ENCODE data around the gene SYTL3.
"Not testable (repeated sequence)": the region's sequence is repeated elsewhere in the genome, so short reads cannot be mapped to it uniquely, and the experiment has no call there.

The SYTL3 gene

DNA sequence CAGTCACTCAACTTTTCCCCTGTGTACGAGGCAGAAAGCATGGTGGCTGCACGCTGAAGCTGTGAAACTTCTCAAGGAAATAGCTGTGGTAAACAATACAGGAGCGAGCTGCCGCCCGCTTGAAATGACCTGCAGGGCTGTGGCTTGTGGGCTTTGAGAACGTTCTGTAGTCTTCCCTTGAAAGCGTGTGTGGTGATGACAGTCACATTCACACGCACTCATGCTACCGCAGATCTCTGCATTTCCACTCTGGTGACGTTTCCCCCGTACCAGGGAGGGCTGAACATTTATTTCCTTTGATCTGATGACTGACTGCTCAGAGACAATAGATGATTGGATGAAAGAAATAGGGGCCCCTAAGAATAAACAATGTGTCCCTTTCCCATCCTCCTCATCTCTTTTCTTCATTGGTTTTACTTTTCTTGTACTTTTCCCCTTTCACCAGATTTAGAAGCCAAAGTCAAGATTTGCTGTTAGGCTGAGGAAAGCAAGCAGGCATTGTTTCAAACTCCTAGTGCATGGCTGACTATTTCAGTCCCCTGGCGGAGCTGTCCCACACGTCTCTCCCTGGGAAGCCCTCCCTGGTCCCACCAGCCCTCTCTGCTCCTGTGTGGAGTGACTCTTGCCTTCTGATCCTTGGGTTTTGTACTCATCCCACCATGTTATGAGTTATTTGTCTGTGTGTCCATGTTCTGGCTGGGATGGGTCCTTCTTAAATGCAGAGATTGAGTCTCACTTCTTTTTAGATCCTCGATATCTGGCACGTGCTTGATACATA, 3.9 kb downstream of the SYTL3 start:
- H3K4me3 ChIP-seq (ENCODE audit: low read length), result no peak overlapping the region
- no peak for DNase-seq (ENCODE audit: low read depth)
- TF ChIP-seq, protein P1, sequence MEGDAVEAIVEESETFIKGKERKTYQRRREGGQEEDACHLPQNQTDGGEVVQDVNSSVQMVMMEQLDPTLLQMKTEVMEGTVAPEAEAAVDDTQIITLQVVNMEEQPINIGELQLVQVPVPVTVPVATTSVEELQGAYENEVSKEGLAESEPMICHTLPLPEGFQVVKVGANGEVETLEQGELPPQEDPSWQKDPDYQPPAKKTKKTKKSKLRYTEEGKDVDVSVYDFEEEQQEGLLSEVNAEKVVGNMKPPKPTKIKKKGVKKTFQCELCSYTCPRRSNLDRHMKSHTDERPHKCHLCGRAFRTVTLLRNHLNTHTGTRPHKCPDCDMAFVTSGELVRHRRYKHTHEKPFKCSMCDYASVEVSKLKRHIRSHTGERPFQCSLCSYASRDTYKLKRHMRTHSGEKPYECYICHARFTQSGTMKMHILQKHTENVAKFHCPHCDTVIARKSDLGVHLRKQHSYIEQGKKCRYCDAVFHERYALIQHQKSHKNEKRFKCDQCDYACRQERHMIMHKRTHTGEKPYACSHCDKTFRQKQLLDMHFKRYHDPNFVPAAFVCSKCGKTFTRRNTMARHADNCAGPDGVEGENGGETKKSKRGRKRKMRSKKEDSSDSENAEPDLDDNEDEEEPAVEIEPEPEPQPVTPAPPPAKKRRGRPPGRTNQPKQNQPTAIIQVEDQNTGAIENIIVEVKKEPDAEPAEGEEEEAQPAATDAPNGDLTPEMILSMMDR (conservative IDR thresholded peaks at IDR 0.05; ENCODE audit: low read depth, low read length), result no peak

DNA sequence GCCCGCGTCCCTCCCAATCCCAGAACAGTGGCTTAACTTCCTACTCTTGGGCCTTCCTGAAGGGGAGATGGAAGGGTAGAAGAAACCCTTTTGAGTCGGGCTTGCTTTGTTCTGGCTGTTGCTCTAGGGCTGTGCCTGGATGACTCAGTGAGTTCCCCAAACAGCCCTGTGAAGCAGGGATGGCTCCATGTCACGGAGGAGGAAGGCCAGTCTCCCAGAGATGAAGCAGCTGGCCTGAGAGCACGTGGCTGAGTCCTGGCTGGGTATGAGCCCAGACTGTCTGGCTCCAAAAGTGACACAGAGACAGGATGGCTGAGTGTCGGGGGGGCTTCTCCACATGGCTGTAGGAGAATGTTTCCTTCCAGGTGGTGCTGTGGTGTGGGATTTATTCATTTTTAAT, 4.6 kb downstream of the SYTL3 start:
- TF ChIP-seq, protein P1 (conservative IDR thresholded peaks at IDR 0.05; ENCODE audit: low read depth, low read length), result no peak
- DNase-seq (ENCODE audit: low read depth), result no peak
- H3K4me3 ChIP-seq (ENCODE audit: low read length), result no peak overlapping the region

DNA sequence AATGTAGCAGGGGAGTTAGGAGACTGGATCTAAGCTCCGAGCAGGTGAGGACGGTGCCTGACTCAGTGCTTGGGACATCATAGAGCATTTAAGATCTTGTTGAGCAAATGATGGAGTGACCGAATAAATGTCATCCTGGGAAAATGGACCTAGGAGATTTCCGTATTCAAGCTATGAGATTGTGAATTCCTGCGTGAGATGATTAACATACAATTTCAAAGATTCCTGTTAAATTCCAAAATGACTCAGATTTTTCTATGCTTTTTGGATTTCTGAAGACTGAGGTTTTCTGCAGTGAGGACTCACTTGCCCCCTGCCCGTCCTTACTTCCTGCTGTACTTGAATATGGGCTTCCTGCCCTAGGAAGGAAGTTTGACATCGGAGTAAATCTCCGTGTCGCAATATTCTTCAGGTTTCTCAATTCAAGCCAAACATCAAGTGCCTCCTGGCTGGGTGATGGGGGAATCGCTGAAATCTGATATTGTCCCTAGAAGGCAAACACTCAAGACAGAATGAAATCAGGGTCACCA, 5.2 kb downstream of the SYTL3 start:
- H3K4me3 ChIP-seq (ENCODE audit: low read length), result no peak overlapping the region
- TF ChIP-seq, protein P1 (conservative IDR thresholded peaks at IDR 0.05; ENCODE audit: low read depth, low read length), result no peak
- DNase-seq (ENCODE audit: low read depth), result no peak

DNA sequence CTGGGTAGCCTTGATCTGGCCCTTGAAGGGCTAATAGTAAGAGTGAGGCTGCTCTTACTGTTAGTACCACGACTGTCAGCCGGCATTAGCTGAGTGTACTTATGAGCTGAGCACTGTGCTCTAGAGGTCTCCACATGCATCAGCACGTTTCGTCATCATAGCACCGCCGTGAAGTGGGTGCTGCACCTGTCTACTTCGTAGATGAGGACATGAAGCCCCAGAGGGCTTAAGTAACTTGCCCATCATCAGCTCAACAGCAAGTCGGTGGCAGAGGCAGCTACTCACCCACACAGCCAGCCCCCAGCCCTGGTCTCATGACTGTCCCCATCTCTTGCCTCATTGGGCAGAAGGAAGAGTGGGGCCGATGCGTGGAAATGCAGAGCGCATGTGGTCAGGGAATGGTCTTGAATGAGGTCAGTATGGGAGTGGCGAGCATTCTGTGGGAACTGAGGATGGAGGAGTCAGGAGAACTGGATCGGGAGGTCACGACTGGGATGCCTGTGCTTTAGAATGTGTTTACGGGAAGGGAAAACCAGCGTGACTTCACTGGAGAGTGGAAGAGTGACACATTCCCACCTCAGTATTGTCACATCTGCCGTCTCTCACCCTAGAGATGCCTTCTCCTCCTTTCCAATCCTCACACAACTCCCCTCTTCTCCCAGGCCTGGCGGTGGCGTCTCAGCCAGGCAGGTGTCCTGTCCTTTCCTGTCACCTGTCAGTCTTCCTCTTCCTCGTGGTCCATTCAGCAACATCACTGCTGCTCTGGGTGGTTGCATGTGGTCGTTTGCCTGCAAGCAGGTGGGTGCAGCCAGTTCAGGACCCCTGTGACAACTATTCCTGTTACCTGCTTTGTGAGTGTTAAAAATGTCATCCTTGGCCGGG, 6.0 kb downstream of the SYTL3 start:
- no peak for DNase-seq (ENCODE audit: low read depth)
- H3K4me3 ChIP-seq (ENCODE audit: low read length), result no peak overlapping the region
- TF ChIP-seq, protein P1 (conservative IDR thresholded peaks at IDR 0.05; ENCODE audit: low read depth, low read length), result no peak

DNA sequence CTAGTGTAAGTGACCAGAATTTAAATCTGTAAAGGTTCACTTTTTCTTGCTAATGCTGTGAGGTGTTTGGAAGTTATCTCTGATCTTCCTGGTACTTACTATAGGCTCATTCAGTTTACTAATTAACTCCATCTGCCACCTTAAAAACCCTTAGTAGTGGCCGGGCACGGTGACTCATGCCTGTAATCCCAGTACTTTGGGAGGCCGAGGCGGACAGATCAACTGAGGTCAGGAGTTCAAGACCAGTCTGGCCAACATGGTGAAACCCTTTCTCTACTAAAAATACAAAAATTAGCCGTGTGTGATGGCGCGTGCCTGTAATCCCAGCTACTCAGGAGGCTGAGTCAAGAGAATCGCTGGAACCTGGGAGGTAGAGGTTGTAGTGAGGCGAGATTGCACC, 7.1 kb downstream of the SYTL3 start:
- H3K4me3 ChIP-seq (ENCODE audit: low read length); DNase-seq (ENCODE audit: low read depth): not testable (repeated sequence)

DNA sequence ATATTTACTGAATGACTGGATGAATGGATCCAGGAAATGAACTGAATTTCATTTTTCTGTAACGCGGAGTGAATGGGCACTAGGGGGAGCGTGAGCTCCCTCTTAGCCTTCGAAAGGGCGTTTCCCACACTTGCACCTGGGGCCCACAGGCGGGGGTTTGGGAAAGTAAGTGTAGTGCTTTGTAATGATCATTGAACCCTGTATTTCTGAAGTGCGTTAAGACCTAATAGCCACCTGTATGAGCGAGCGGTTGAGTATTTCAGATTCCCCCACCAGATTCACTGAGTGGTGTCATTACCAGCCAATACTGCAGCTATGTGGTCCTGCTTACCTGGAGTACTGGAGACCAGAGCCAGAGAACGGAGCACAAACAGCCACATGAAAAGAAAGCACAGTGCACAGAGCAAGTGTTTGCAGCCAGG, 10.5 kb downstream of the SYTL3 start:
- TF ChIP-seq, protein P1 (conservative IDR thresholded peaks at IDR 0.05; ENCODE audit: low read depth, low read length), result peak; percentile 74
- no peak overlapping the region for H3K4me3 ChIP-seq (ENCODE audit: low read length)
- DNase-seq (ENCODE audit: low read depth), result no peak

DNA sequence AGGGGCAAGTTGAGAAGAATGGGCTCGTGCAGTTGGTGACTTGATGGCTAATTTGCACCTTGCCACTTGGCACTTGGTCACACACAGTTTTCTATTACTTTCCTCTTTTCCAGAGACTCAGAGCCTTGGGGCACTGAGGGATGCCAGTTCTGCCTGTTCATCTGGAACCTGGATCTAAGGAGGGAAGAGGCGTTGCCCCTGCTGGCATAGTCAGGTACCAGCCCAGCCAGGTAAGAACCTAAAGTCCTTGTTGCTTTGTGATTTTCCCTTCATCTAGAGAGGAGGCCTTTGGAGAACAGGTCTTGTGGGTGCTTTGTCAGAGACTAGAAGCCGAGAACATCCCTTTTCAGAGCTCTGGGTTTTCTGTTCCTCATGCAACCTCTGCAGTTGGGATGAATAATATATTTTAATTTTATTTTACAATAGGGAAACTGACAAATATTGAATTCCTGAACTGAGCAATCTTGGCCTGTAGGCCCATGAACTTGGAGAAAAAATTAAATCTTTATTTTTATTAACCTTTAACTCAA, 11.4 kb downstream of the SYTL3 start:
- no peak overlapping the region for H3K4me3 ChIP-seq (ENCODE audit: low read length)
- TF ChIP-seq, protein P1 (conservative IDR thresholded peaks at IDR 0.05; ENCODE audit: low read depth, low read length), result no peak
- DNase-seq (ENCODE audit: low read depth), result no peak
